H9 (cell line): Measurements from ENCODE around the gene GLRX2. TPM values are rescaled to one million over a fixed set of nuclear protein-coding genes. Genes with fewer than 3 reads are reported as not detected.

ENCODE experiments used
- DNase-seq: peaks from one replicate; pipeline ENCODE4 v3.0.0-alpha.2; 2017
- H2AFZ ChIP-seq: one replicate; pipeline ENCODE4 v1.6.1; 2013; ENCODE audit warnings: mild to moderate bottlenecking, low read length, control low read depth, moderate library complexity
- H2AK5ac ChIP-seq: 2 replicates; pipeline ENCODE4 v1.6.1; 2013; ENCODE audit warnings: low read length, control low read depth, mixed read lengths; ENCODE audit not compliant: insufficient read length
- H2BK120ac ChIP-seq: one replicate; pipeline ENCODE4 v1.6.1; 2013; ENCODE audit warnings: low read depth, mild to moderate bottlenecking, low read length, control low read depth, inconsistent platforms; ENCODE audit not compliant: poor library complexity, severe bottlenecking
- H2BK12ac ChIP-seq: 2 replicates; pipeline ENCODE4 v1.6.1; 2013; ENCODE audit warnings: low read length, control low read depth, mixed read lengths, low read depth; ENCODE audit not compliant: insufficient read length
- H2BK15ac ChIP-seq: 2 replicates; pipeline ENCODE4 v1.6.1; 2013; ENCODE audit warnings: low read depth, low read length, control low read depth
- H2BK20ac ChIP-seq: one replicate; pipeline ENCODE4 v1.6.1; 2013; ENCODE audit warnings: low read depth, mild to moderate bottlenecking, low read length, control low read depth, inconsistent platforms; ENCODE audit not compliant: poor library complexity, severe bottlenecking
- H2BK5ac ChIP-seq: 2 replicates; pipeline ENCODE4 v1.6.1; 2013; ENCODE audit warnings: low read length, control low read depth, mixed read lengths; ENCODE audit not compliant: insufficient read length
- H3K14ac ChIP-seq: 2 replicates; pipeline ENCODE4 v1.6.1; 2013; ENCODE audit warnings: low read length, control low read depth; ENCODE audit not compliant: insufficient read depth
- H3K18ac ChIP-seq: 2 replicates; pipeline ENCODE4 v1.6.1; 2013; ENCODE audit warnings: low read depth, mild to moderate bottlenecking, mixed read lengths, low read length, control low read depth; ENCODE audit not compliant: insufficient read length
- H3K23ac ChIP-seq: 2 replicates; pipeline ENCODE4 v1.6.1; 2013; ENCODE audit warnings: low read length, control low read depth, mixed read lengths, low read depth; ENCODE audit not compliant: insufficient read length
- H3K23me2 ChIP-seq: 2 replicates; pipeline ENCODE4 v1.6.1; 2013; ENCODE audit warnings: low read depth, mild to moderate bottlenecking, mixed read lengths, low read length, control low read depth; ENCODE audit not compliant: insufficient read length, poor library complexity, severe bottlenecking
- H3K27ac ChIP-seq: 2 replicates; pipeline ENCODE4 v1.5.1; 2013; ENCODE audit warnings: low read length, control low read depth, mixed read lengths, low read depth; ENCODE audit not compliant: insufficient read length
- H3K27me3 ChIP-seq: 2 replicates; pipeline ENCODE4 v1.6.1; 2013; ENCODE audit warnings: low read length, control low read depth, inconsistent platforms; ENCODE audit not compliant: insufficient read depth
- H3K4ac ChIP-seq: 2 replicates; pipeline ENCODE4 v1.6.1; 2013; ENCODE audit warnings: low read depth, mild to moderate bottlenecking, control low read depth, inconsistent platforms, low read length, moderate library complexity
- H3K4me1 ChIP-seq: 2 replicates; pipeline ENCODE4 v1.6.1; 2013; ENCODE audit warnings: low read length, control low read depth, inconsistent platforms; ENCODE audit not compliant: insufficient read depth
- H3K4me2 ChIP-seq: 2 replicates; pipeline ENCODE4 v1.6.1; 2013; ENCODE audit warnings: low read length, control low read depth, mixed read lengths; ENCODE audit not compliant: insufficient read length, insufficient read depth
- H3K56ac ChIP-seq: 2 replicates; pipeline ENCODE4 v1.6.1; 2013; ENCODE audit warnings: low read depth, mild to moderate bottlenecking, mixed read lengths, low read length, control low read depth; ENCODE audit not compliant: insufficient read length
- H3K79me1 ChIP-seq: 2 replicates; pipeline ENCODE4 v1.6.1; 2013; ENCODE audit warnings: low read depth, mild to moderate bottlenecking, moderate library complexity, low read length, control low read depth, inconsistent platforms; ENCODE audit not compliant: insufficient read depth, poor library complexity, severe bottlenecking
- H3K79me2 ChIP-seq: 2 replicates; pipeline ENCODE4 v1.6.1; 2013; ENCODE audit warnings: low read length, control low read depth, inconsistent platforms; ENCODE audit not compliant: insufficient read depth
- H3K9ac ChIP-seq: 2 replicates; pipeline ENCODE4 v1.6.1; 2013; ENCODE audit warnings: low read length, control low read depth, mixed read lengths; ENCODE audit not compliant: insufficient read length; ENCODE audit errors: extremely low read depth
- H3K9me3 ChIP-seq: one replicate; pipeline ENCODE4 v1.6.1; 2013; ENCODE audit warnings: low read depth, low read length, inconsistent platforms; ENCODE audit not compliant: control insufficient read depth
- H3T11ph ChIP-seq: one replicate; pipeline ENCODE4 v1.6.1; 2013; ENCODE audit warnings: mild to moderate bottlenecking, low read length, control low read depth, inconsistent platforms
- H4K20me1 ChIP-seq: one replicate; pipeline ENCODE4 v1.6.1; 2013; ENCODE audit not compliant: control insufficient read depth, insufficient read length, insufficient read depth
- H4K5ac ChIP-seq: 2 replicates; pipeline ENCODE4 v1.6.1; 2013; ENCODE audit warnings: low read depth, mild to moderate bottlenecking, mixed read lengths, low read length, control low read depth; ENCODE audit not compliant: insufficient read length
- H4K8ac ChIP-seq: replicated peaks from 2 replicates; pipeline ENCODE4 v1.6.1; 2013; ENCODE audit warnings: low read length, control low read depth, mixed read lengths, low read depth; ENCODE audit not compliant: insufficient read length
- H4K91ac ChIP-seq: 2 replicates; pipeline ENCODE4 v1.6.1; 2013; ENCODE audit warnings: low read depth, mild to moderate bottlenecking, moderate library complexity, mixed read lengths, low read length, control low read depth; ENCODE audit not compliant: insufficient read length
- H3K27ac Mint-ChIP-seq, 3 experiments: 2 replicates in 2 of 3; 3 replicates in 1 of 3; pipeline ENCODE4 v1.8.0; 2020 to 2021; ENCODE audit warnings: mixed read lengths in 3 of 3, mild to moderate bottlenecking in 1 of 3, moderate library complexity in 1 of 3
- H3K27me3 Mint-ChIP-seq: 2 replicates; pipeline ENCODE4 v1.8.0; 2021; ENCODE audit warnings: low read depth, mild to moderate bottlenecking, moderate library complexity, mixed read lengths
- H3K36me3 Mint-ChIP-seq, 3 experiments: 2 replicates in 2 of 3; 3 replicates in 1 of 3; pipeline ENCODE4 v1.8.0; 2020 to 2021; ENCODE audit warnings: low read depth in 3 of 3, mixed read lengths in 3 of 3; ENCODE audit not compliant: insufficient read depth in 1 of 3
- H3K4me1 Mint-ChIP-seq, 2 experiments: 2 replicates each; pipeline ENCODE4 v1.8.0; 2020; ENCODE audit warnings: mixed read lengths in 2 of 2
- H3K4me3 Mint-ChIP-seq, 2 experiments: 2 replicates in 1 of 2; 3 replicates in 1 of 2; pipeline ENCODE4 v1.8.0; 2020 to 2021; ENCODE audit warnings: mild to moderate bottlenecking in 2 of 2, mixed read lengths in 2 of 2, moderate library complexity in 1 of 2
- H3K9me3 Mint-ChIP-seq, 2 experiments: 2 replicates in 1 of 2; 3 replicates in 1 of 2; pipeline ENCODE4 v1.8.0; 2020; ENCODE audit warnings: mild to moderate bottlenecking in 2 of 2, mixed read lengths in 2 of 2, moderate library complexity in 1 of 2
- WGBS: extraction: QIAGEN DNeasy Blood & Tissue Kit; methylation state at CpG from one replicate; pipeline ENCODE4 v1.1.7; 2013; ENCODE audit warnings: missing lambda C conversion rate, low lambda C conversion rate, mixed read lengths; ENCODE audit not compliant: insufficient read length; ENCODE audit errors: extremely low coverage; 5-methylcytosine and 5-hydroxymethylcytosine counted together
- total RNA-seq: library from RNA; stranded (reverse); gene quantifications from 2 replicates; pipeline ENCODE4 v1.2.1, GENCODE V29; 2021
- TF ChIP-seq, protein P1 (sequence below): fragments of 200-600 bp; sonication (generic); conservative IDR thresholded peaks from 3 replicates; pipeline ENCODE4 v1.8.0; 2021; ENCODE audit warnings: antibody characterized with exemption, mild to moderate bottlenecking

GLRX2 gene
- total RNA-seq, 1 experiment from 2014 or later = 10.1 TPM

DNA sequence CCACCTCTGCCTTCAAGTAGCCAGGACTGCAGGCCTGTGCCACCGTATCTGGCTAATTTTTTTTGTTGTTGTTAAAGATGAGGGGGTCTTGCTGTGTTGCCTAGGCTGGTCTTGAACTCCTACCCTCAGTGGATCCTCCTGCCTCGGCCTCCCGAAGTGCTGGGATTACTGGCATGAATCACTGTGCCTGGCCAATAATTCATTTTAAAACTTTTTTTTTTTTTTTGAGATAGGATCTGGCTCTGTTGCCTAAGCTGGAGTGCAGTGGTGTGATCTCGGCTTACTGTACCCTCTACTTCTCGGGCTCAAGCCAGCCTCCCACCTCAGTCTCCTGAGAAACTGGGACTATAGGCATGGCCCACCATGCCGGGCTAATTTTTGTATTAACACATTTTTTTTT lies 20.2 kb upstream of the GLRX2 start:
- H3K9me3 Mint-ChIP-seq = no peaks in the 10 kb centered on the region
- no peak overlapping the region; a peak in 2 of 5 replicates for H3K4me3 Mint-ChIP-seq
- no peaks in the 10 kb centered on the region for H3K9me3 ChIP-seq
- H3K27me3 Mint-ChIP-seq = peaks cover 7% of the 10 kb centered on the region
- H2AK5ac ChIP-seq = no peak overlapping the region
- no peaks in the 10 kb centered on the region for H3K79me1 ChIP-seq
- no peak overlapping the region for H3K18ac ChIP-seq
- H2BK12ac ChIP-seq = no peak overlapping the region
- H4K8ac ChIP-seq = no peak overlapping the region
- H2BK15ac ChIP-seq = no peak overlapping the region
- H3K56ac ChIP-seq = no peak overlapping the region
- no peak overlapping the region for H3K9ac ChIP-seq
- H3K14ac ChIP-seq = no peak overlapping the region
- no peak overlapping the region for H3K23ac ChIP-seq
- H4K20me1 ChIP-seq = no peaks in the 10 kb centered on the region
- TF ChIP-seq, protein P1, sequence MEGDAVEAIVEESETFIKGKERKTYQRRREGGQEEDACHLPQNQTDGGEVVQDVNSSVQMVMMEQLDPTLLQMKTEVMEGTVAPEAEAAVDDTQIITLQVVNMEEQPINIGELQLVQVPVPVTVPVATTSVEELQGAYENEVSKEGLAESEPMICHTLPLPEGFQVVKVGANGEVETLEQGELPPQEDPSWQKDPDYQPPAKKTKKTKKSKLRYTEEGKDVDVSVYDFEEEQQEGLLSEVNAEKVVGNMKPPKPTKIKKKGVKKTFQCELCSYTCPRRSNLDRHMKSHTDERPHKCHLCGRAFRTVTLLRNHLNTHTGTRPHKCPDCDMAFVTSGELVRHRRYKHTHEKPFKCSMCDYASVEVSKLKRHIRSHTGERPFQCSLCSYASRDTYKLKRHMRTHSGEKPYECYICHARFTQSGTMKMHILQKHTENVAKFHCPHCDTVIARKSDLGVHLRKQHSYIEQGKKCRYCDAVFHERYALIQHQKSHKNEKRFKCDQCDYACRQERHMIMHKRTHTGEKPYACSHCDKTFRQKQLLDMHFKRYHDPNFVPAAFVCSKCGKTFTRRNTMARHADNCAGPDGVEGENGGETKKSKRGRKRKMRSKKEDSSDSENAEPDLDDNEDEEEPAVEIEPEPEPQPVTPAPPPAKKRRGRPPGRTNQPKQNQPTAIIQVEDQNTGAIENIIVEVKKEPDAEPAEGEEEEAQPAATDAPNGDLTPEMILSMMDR = no peak
- H2BK5ac ChIP-seq = no peak overlapping the region
- H3K27ac ChIP-seq = no peak overlapping the region
- H4K91ac ChIP-seq = no peak overlapping the region
- no peaks in the 10 kb centered on the region; the same call in 1 of the 2 replicates for H3K4me1 ChIP-seq
- no peaks in the 10 kb centered on the region for H3K27me3 ChIP-seq
- no peak overlapping the region for H2BK20ac ChIP-seq
- H2AFZ ChIP-seq = no peak overlapping the region
- H3K4me1 Mint-ChIP-seq = peaks cover 14 to 15% of the 10 kb centered on the region in 2 experiments
- no peak overlapping the region for H4K5ac ChIP-seq
- H3T11ph ChIP-seq = no peak overlapping the region
- peaks cover 10 to 35% (median 33%) of the 10 kb centered on the region in 3 experiments for H3K36me3 Mint-ChIP-seq
- no peak overlapping the region for H3K4me2 ChIP-seq
- H3K27ac Mint-ChIP-seq = peak overlapping the region in 2 of 3 experiments; percentile 18 to 77; a peak in 2 of 7 replicates
- WGBS = no CpG with 5 or more reads among the region's 6 CpGs
- H2BK120ac ChIP-seq = no peak overlapping the region
- H3K79me2 ChIP-seq = peaks cover 16% of the 10 kb centered on the region; the same call in 1 of the 2 replicates
- H3K4ac ChIP-seq = no peak overlapping the region
- H3K23me2 ChIP-seq = no peaks in the 10 kb centered on the region
- no peak for DNase-seq
